HCT116 (cell line): ENCODE data around the gene CCDC40.

Source experiments
- EZH2 ChIP-seq: fragments of 200-600 bp; sonication (generic); IDR thresholded peaks from 2 replicates; pipeline ENCODE4 v1.6.1; 2017; ENCODE audit warnings: antibody characterized with exemption, mixed run types
- EZH2phosphoT487 ChIP-seq: fragments of 200-600 bp; IDR thresholded peaks from 2 replicates; pipeline ENCODE4 v1.6.1; 2018; ENCODE audit warnings: antibody characterized with exemption, borderline replicate concordance
- POLR2A ChIP-seq: IDR thresholded peaks from 2 replicates; pipeline ENCODE4 v1.7.0; 2011; ENCODE audit warnings: borderline replicate concordance; ENCODE audit not compliant: insufficient read depth, insufficient read length; ENCODE audit errors: extremely low read depth
- POLR2AphosphoS5 ChIP-seq: IDR thresholded peaks from 2 replicates; pipeline ENCODE4 v1.6.1; 2011; ENCODE audit warnings: mild to moderate bottlenecking, low read depth, low read length, moderate library complexity
- TCF7L2 ChIP-seq: IDR thresholded peaks from 2 replicates; pipeline ENCODE4 v1.7.0; 2011; ENCODE audit warnings: borderline replicate concordance, inconsistent platforms; ENCODE audit not compliant: insufficient read depth, insufficient read length; ENCODE audit errors: extremely low read depth
- YY1 ChIP-seq: IDR thresholded peaks from 2 replicates; pipeline ENCODE4 v1.6.1; 2011; ENCODE audit warnings: low read length, low read depth, moderate library complexity, mild to moderate bottlenecking; ENCODE audit not compliant: insufficient replicate concordance; ENCODE audit errors: extremely low read depth
- TF ChIP-seq, protein P1 (sequence below), 3 experiments: fragments of 200-600 bp in 1 of 3; sonication (generic) in 1 of 3; IDR thresholded peaks in 2 of 3; conservative IDR thresholded peaks in 1 of 3; 2 replicates each; pipeline ENCODE4 v1.5.1; 2012 to 2017; ENCODE audit warnings: low read depth in 2 of 3, low read length in 2 of 3, antibody characterized with exemption in 1 of 3, borderline replicate concordance in 1 of 3, control low read depth in 1 of 3, mild to moderate bottlenecking in 1 of 3, mixed read lengths in 1 of 3, mixed run types in 1 of 3, moderate library complexity in 1 of 3; ENCODE audit not compliant: insufficient read depth in 1 of 3

GRCh38 chr17:80026359-80027042 lies 9.9 kb upstream of the CCDC40 start:
- TF ChIP-seq, protein P1, sequence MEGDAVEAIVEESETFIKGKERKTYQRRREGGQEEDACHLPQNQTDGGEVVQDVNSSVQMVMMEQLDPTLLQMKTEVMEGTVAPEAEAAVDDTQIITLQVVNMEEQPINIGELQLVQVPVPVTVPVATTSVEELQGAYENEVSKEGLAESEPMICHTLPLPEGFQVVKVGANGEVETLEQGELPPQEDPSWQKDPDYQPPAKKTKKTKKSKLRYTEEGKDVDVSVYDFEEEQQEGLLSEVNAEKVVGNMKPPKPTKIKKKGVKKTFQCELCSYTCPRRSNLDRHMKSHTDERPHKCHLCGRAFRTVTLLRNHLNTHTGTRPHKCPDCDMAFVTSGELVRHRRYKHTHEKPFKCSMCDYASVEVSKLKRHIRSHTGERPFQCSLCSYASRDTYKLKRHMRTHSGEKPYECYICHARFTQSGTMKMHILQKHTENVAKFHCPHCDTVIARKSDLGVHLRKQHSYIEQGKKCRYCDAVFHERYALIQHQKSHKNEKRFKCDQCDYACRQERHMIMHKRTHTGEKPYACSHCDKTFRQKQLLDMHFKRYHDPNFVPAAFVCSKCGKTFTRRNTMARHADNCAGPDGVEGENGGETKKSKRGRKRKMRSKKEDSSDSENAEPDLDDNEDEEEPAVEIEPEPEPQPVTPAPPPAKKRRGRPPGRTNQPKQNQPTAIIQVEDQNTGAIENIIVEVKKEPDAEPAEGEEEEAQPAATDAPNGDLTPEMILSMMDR (IDR thresholded peaks at IDR 0.05 in 2 of 3, conservative IDR thresholded peaks at IDR 0.05 in 1 of 3; ENCODE audit: borderline replicate concordance in 1 of 3, insufficient read depth in 1 of 3, low read depth in 2 of 3, low read length in 2 of 3): no peak
- TF ChIP-seq EZH2 (no peak), YY1 (no peak), POLR2A (no peak), POLR2AphosphoS5 (no peak), TCF7L2 (no peak), EZH2phosphoT487 (no peak)
